HFFc6 (cell line): ENCODE data around the gene TMEM106B. TPM values are rescaled to one million over a fixed set of nuclear protein-coding genes. Genes with fewer than 3 reads are reported as not detected.

Source experiments
- DNase-seq: peaks from one replicate; pipeline ENCODE4 v3.0.0-alpha.2; 2018
- H3K27ac Mint-ChIP-seq: 2 replicates; pipeline ENCODE4 v1.8.0; 2020; ENCODE audit warnings: mild to moderate bottlenecking, mixed read lengths
- H3K27me3 Mint-ChIP-seq: 2 replicates; pipeline ENCODE4 v1.8.0; 2021; ENCODE audit warnings: mild to moderate bottlenecking, moderate library complexity, mixed read lengths; ENCODE audit not compliant: insufficient read depth
- H3K36me3 Mint-ChIP-seq: 2 replicates; pipeline ENCODE4 v1.8.0; 2021; ENCODE audit warnings: low read depth, mixed read lengths
- H3K4me1 Mint-ChIP-seq: 2 replicates; pipeline ENCODE4 v1.8.0; 2020; ENCODE audit warnings: low read depth, mixed read lengths
- H3K4me3 Mint-ChIP-seq: 2 replicates; pipeline ENCODE4 v1.8.0; 2020; ENCODE audit warnings: mild to moderate bottlenecking, moderate library complexity, mixed read lengths
- H3K9me3 Mint-ChIP-seq: 2 replicates; pipeline ENCODE4 v1.8.0; 2020; ENCODE audit warnings: mild to moderate bottlenecking, mixed read lengths
- CTCF ChIP-seq: fragments of 200-600 bp; sonication (generic); IDR thresholded peaks from 2 replicates; pipeline ENCODE4 v1.5.0; 2021; ENCODE audit warnings: antibody characterized with exemption, mild to moderate bottlenecking
- total RNA-seq, 6 experiments: library from RNA; stranded (reverse); fragmentation: NEBNext Ultra II Directional; extraction: Animal tissue kit (Norgen Biotek cat#: 25700); gene quantifications; 2 replicates in 1 of 6; 3 replicates in 5 of 6; pipeline ENCODE4 v1.2.3, GENCODE V29; 2021

Gene TMEM106B
- total RNA-seq, 6 experiments from 2014 or later, result 34.6 to 47.0 (median 42.7) TPM

- Mint-ChIP-seq H3K27ac (no peak overlapping the region), H3K4me1 (no peaks in the 10 kb centered on the region), H3K9me3 (no peaks in the 10 kb centered on the region), H3K36me3 (peaks cover 2% of the 10 kb centered on the region), H3K4me3 (no peak overlapping the region), H3K27me3 (peaks cover 1% of the 10 kb centered on the region; the same call in 1 of the 2 replicates)
- no peak for DNase-seq
- no peak for TF ChIP-seq CTCF
Observed at GRCh38 chr7:12233175-12233574, 22.1 kb downstream of the TMEM106B start.

GRCh38 chr7:12234334-12234865 is 23.3 kb downstream of the TMEM106B start:
- no peak overlapping the region for H3K4me3 Mint-ChIP-seq
- DNase-seq, result no peak
- no peak overlapping the region for H3K27ac Mint-ChIP-seq
- H3K27me3 Mint-ChIP-seq, result peaks cover 1% of the 10 kb centered on the region; the same call in 1 of the 2 replicates
- H3K36me3 Mint-ChIP-seq, result peaks cover 9% of the 10 kb centered on the region
- H3K4me1 Mint-ChIP-seq, result no peaks in the 10 kb centered on the region
- no peaks in the 10 kb centered on the region for H3K9me3 Mint-ChIP-seq
- no peak for TF ChIP-seq CTCF

- no peak overlapping the region for H3K4me3 Mint-ChIP-seq
- H3K36me3 Mint-ChIP-seq, result peaks cover 9% of the 10 kb centered on the region
- no peak for DNase-seq
- peaks cover 1% of the 10 kb centered on the region; the same call in 1 of the 2 replicates for H3K27me3 Mint-ChIP-seq
- no peak for TF ChIP-seq CTCF
- H3K9me3 Mint-ChIP-seq, result no peaks in the 10 kb centered on the region
- no peaks in the 10 kb centered on the region for H3K4me1 Mint-ChIP-seq
- H3K27ac Mint-ChIP-seq, result no peak overlapping the region
Observed at GRCh38 chr7:12235970-12236369, 24.9 kb downstream of the TMEM106B start.

- H3K36me3 Mint-ChIP-seq, result peaks cover 14% of the 10 kb centered on the region
- peaks cover 1% of the 10 kb centered on the region; the same call in 1 of the 2 replicates for H3K27me3 Mint-ChIP-seq
- no peak for DNase-seq
- H3K9me3 Mint-ChIP-seq, result no peaks in the 10 kb centered on the region
- H3K27ac Mint-ChIP-seq, result no peak overlapping the region
- no peak for TF ChIP-seq CTCF
- no peak overlapping the region for H3K4me3 Mint-ChIP-seq
- no peaks in the 10 kb centered on the region for H3K4me1 Mint-ChIP-seq
Observed at GRCh38 chr7:12237007-12237406, 25.9 kb downstream of the TMEM106B start.

- no peak overlapping the region for H3K4me3 Mint-ChIP-seq
- TF ChIP-seq CTCF, result no peak
- H3K27me3 Mint-ChIP-seq, result no peaks in the 10 kb centered on the region
- no peak overlapping the region for H3K27ac Mint-ChIP-seq
- no peaks in the 10 kb centered on the region for H3K9me3 Mint-ChIP-seq
- H3K36me3 Mint-ChIP-seq, result peaks cover 14% of the 10 kb centered on the region
- H3K4me1 Mint-ChIP-seq, result no peaks in the 10 kb centered on the region
- no peak for DNase-seq
Observed at GRCh38 chr7:12239806-12240205, 28.7 kb downstream of the TMEM106B start.

- H3K36me3 Mint-ChIP-seq, result peaks cover 6% of the 10 kb centered on the region
- TF ChIP-seq CTCF, result peak; percentile 52
- no peaks in the 10 kb centered on the region for H3K9me3 Mint-ChIP-seq
- H3K27me3 Mint-ChIP-seq, result no peaks in the 10 kb centered on the region
- H3K27ac Mint-ChIP-seq, result no peak overlapping the region
- H3K4me1 Mint-ChIP-seq, result no peaks in the 10 kb centered on the region
- no peak overlapping the region for H3K4me3 Mint-ChIP-seq
- no peak for DNase-seq
Observed at GRCh38 chr7:12244129-12244528, 33.0 kb downstream of the TMEM106B start.
